HG03439 (cell line): Measurements from ENCODE around the gene ABCA10.
A peak's percentile ranks its signal among the peaks of the same experiment; 100 is the strongest.
"Not testable (repeated sequence)": the region's sequence is repeated elsewhere in the genome, so short reads cannot be mapped to it uniquely, and the experiment has no call there.

Source experiments
- ATAC-seq: cut with Tn5 transposase; IDR thresholded peaks from one replicate; pipeline ENCODE4 v1.9.1; 2021; ENCODE audit warnings: mild to moderate bottlenecking, moderate library complexity; ENCODE audit not compliant: unreplicated experiment

The ABCA10 gene

DNA sequence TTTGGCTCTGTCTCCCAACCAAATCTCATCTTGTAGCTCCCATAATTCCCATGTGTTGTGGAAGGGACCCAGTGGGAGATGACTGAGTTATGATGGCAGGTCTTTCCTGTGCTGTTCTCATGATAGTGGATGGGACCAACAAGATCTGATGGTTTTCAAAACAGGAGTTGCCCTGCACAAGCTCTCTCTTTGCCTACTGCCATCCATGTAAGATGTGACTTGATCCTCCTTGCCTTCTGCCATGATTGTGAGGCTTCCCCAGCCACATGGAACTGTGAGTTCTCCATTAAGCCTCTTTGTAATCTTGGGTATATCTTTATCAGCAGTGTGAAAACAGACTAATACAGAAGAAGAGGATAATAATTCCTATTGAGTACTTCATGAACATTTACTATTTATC lies 60.0 kb downstream of the ABCA10 start:
- not testable (repeated sequence) for ATAC-seq

- ATAC-seq = no peak
These were observed 61.7 kb downstream of the ABCA10 start for GRCh38 chr17:69166957-69167356.

GRCh38 chr17:69164206-69164605 lies 64.4 kb downstream of the ABCA10 start:
- ATAC-seq = no peak

GRCh38 chr17:69159418-69159817 lies 69.2 kb downstream of the ABCA10 start:
- no peak for ATAC-seq

- no peak for ATAC-seq
These were observed 74.4 kb downstream of the ABCA10 start for GRCh38 chr17:69154267-69154666.

DNA sequence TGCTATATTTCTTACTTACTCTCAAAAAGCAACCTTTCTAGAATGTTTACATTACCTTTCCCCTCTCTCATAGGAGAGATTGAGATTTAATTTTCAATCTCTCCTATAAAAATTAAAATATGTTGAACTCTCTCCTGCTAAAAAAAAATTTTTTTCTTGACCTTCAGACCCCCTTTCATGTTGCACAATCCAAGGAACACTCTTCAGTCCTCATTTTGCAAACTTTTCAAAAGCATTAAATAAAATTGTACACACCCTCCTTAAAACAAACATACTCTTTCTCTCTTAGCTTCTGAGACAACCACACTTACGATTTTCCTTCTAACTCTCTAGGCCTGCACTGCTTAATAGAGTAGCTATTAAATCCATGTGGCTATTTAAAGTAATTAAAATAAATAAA lies 78.3 kb downstream of the ABCA10 start:
- ATAC-seq = no peak

DNA sequence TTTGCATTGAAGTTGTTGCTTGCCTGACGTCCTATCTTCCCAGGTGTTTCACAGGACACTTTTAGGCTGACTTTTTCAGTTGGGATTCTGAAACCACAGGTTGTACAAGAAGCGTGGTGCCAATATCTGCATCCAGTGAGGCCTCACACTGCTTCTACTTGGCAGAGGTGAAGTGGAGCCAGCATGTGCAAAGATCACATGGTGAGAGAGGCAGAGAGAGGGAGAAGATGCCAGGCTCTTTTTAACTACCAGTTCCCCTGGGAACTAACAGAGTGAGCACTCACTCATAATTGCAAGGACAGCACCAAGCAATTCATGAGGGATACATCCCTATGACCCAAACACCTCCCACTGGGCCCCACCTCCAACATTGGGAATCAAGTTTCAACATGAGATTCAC lies 81.2 kb downstream of the ABCA10 start:
- no peak for ATAC-seq

GRCh38 chr17:69144331-69145255 lies 84.0 kb downstream of the ABCA10 start:
- no peak for ATAC-seq

GRCh38 chr17:69143683-69144231 lies 84.9 kb downstream of the ABCA10 start:
- ATAC-seq = no peak

- ATAC-seq = no peak
These were observed 85.5 kb downstream of the ABCA10 start for GRCh38 chr17:69143151-69143550.

DNA sequence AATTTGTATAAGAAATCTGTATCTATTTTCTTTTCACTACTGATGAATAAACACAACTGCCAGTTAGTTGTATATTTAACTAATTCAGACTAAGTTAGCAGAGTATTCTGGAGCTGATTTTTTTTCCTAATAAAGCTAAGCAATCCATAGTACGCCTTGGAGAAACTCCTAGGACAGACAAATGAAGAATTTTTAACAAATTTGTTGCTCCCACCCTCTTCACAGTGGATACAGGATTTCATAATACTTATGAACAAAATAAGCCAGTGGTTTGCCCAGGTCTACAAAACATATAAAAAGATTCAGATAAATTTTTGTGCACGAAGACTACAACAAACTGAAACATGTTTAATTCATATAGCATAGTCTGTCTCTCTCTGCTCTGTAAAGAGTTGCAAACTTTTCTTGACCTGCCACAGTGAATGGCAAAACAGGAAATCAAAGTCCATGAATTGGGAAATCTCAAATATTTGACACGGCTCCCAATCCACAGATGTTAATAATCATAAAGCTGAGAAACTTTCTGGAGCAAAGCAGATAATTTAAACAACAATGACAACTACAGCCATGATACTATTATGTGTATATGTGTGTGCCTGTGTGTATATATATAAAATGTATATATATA lies 86.3 kb downstream of the ABCA10 start:
- ATAC-seq = no peak

- no peak for ATAC-seq
These were observed 87.0 kb downstream of the ABCA10 start, which contains the start of gene ABCA6 for GRCh38 chr17:69141431-69142174. ABCA6 (minus strand) TSS chr17:69141895; CDS start chr17:69140703, 1,192 bp downstream.

GRCh38 chr17:69134112-69134511 lies 94.5 kb downstream of the ABCA10 start:
- ATAC-seq = no peak

GRCh38 chr17:69130627-69131296 lies 97.9 kb downstream of the ABCA10 start:
- ATAC-seq = no peak

GRCh38 chr17:69123626-69124025 lies 105.0 kb downstream of the ABCA10 start:
- no peak for ATAC-seq

DNA sequence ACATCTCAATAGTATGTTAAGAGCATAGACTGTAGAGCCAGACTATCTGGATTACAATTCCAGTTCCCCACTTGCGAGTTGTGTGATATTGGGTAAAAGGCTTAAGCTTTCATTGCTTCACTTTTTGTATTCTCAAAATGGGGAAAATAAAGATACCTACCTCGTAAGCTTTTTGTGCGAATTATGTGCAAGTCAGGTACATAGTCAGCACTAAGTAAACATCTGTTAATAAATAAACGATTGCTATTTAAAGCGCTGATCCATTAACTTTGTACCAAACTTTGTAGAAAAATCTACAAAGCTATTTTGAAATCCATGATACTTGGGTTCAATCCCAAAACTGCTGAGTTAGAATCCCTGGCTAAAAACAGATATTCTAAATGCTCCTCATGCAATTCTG lies 106.6 kb downstream of the ABCA10 start:
- no peak for ATAC-seq

GRCh38 chr17:69117855-69118784 lies 110.5 kb downstream of the ABCA10 start:
- ATAC-seq = peak; percentile 50

GRCh38 chr17:69111794-69112193 lies 116.8 kb downstream of the ABCA10 start:
- no peak for ATAC-seq

- no peak for ATAC-seq
These were observed 122.5 kb downstream of the ABCA10 start for GRCh38 chr17:69105907-69106730.
